Neural progenitor cell (in vitro differentiated cells): ENCODE data around the gene PHEX.

Experiments used
- EZH2 ChIP-seq: fragments of 200-600 bp; sonication (generic); IDR thresholded peaks from 2 replicates; pipeline ENCODE4 v1.6.1; 2017; ENCODE audit warnings: antibody characterized with exemption, mild to moderate bottlenecking, moderate library complexity
- TF ChIP-seq, protein P1 (sequence below): fragments of 200-600 bp; sonication (generic); IDR thresholded peaks from 2 replicates; pipeline ENCODE4 v1.5.1; 2017; ENCODE audit warnings: antibody characterized with exemption, mild to moderate bottlenecking

GRCh38 chrX:22173966-22174365 lies 141.8 kb downstream of the PHEX start:
- TF ChIP-seq EZH2: no peak
- TF ChIP-seq, protein P1, sequence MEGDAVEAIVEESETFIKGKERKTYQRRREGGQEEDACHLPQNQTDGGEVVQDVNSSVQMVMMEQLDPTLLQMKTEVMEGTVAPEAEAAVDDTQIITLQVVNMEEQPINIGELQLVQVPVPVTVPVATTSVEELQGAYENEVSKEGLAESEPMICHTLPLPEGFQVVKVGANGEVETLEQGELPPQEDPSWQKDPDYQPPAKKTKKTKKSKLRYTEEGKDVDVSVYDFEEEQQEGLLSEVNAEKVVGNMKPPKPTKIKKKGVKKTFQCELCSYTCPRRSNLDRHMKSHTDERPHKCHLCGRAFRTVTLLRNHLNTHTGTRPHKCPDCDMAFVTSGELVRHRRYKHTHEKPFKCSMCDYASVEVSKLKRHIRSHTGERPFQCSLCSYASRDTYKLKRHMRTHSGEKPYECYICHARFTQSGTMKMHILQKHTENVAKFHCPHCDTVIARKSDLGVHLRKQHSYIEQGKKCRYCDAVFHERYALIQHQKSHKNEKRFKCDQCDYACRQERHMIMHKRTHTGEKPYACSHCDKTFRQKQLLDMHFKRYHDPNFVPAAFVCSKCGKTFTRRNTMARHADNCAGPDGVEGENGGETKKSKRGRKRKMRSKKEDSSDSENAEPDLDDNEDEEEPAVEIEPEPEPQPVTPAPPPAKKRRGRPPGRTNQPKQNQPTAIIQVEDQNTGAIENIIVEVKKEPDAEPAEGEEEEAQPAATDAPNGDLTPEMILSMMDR: no peak
